Stimulated activated CD8-positive, alpha-beta memory T cell treated with anti-CD3 and anti-CD28 coated beads, Interleukin-7, amount 100 ng/mL, for 48 hours (primary cell): ENCODE measurements around the gene RHOB.
"Not testable (repeated sequence)": the region's sequence is repeated elsewhere in the genome, so short reads cannot be mapped to it uniquely, and the experiment has no call there.

ENCODE experiments used
- DNase-seq, 2 donors: peaks; one replicate each; pipeline ENCODE4 v3.0.0-alpha.2; 2020; ENCODE audit warnings: low read depth in 1 of 2; ENCODE audit errors: extremely low read depth in 1 of 2

Gene RHOB

DNA sequence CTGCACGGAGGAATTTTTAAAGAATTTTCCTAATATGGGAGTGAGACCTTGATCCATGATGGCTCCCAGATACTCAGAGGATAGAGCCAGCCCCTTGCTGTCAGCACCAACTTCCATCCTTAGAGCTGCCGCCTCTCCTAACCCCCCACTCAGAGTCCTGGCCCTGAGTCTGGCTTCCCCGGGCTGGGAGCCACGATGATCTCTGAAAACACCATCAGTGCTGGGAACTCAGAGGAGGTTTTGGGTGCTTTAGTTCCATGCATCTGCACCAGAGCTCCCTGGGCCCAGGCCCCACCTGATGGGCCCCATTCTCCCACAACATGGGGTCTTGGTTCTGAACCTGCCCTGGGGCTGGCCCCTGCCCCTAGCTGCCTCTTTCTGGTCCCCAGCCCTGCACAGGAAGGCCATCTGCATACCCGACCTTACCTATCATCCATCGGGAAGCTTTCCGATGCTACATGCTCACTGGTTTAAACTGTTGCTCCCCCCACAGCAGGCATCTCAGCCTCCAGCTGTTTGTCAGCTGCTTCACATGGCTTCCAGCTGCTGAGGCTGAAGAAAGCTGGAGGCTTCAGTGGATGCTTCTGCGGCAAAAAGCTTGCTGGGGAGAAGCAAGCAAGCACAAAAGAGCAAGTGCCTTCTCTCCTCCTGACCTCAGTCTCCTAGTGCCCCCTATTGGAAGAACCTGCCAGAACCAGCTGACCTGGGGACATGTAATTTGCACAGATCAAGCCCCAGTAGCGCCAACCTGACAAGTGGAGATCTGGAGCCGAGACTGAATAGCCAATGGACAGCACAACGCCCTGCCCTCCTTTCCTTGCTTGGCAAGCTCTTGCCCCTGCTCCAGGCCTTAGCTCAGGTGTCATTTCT is 24.2 kb upstream of the RHOB start:
- no peak for DNase-seq

DNA sequence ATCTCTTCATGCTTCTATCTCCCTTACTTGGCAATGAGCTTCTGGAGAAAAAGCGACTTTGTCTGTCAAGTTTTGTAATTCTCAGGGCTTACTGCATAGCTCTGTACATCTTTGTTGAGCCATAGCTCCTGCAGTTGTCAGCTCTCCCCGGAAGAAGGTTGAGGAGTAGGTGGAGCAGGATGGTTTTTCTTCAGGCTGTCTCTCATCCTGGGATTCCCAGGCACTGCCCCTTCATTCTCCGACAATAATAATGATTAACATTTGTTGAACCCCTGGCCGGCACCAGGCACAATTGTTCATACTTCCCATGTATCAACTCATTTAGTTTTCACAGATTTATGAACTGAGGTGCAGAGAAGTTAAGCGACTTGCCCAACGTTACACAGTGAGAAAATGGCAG is 23.5 kb upstream of the RHOB start:
- no peak for DNase-seq

DNA sequence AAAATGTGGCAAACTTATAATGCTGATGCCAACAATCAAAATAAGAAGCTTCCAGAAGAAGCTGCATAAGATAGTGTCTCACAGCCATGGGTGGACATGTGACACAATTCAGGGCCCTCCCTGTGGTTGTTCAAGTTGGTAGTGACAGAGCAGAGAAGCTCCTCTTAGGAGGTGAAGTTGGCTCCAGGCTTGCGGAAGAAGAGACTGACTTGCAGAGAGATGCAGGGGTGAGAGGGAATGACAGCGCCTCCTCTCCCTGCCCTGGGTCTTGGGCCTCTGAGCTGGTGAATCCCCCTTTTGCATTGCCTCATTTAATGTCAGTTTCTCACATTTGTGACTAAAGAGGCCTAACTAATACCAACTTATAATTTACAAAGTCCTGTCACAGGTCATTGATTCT is 23.0 kb upstream of the RHOB start:
- DNase-seq: no peak

DNA sequence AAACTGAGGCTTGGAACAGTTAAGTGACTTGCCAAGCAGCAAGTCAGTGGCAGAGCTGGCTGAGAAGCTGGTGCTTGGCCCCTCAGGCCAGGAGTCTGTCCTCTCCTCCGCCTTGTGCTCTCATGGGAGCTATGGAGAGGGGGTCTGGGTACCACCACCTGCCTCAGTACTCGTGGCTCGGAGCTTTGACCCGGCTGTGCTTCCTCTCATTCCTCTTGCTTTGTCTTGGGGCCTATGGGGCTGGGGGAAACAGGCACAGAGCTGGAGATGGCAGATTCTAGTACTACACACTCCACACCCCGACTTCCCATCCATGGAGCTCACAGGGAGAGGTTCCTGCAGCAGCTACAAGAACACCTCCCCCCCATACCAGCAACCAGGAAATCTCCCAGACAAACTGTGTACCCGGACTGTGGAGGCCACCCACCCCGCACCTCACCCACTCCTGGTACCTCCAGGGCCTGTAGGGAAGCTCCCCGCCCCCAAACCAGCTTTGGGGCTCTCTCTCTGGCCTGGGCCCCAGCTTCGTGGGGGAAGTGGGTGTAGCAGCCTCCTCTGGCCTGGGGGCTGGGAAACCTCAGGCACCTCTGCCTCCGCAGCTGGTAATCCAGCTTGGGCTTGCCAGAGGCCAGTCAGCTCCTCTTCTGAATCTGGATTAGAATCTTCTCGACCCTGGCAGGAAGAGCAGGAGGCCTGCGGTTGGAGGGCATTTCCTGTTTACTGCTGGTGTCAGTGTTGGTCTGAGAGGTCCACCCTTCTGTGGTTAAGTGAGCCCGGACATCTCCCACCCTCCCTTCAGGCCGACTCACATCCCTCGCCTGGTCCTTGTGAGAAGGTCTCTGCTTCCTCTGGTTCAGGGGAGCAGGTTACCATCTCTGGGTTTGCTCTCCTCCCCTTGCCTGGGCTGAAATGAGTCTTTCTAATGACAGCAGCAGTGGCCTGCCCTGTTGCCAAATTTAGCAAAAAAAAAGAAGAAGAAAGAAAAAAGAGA is 22.3 kb upstream of the RHOB start:
- peak in 1 of 2 donors; percentile 5 for DNase-seq

DNA sequence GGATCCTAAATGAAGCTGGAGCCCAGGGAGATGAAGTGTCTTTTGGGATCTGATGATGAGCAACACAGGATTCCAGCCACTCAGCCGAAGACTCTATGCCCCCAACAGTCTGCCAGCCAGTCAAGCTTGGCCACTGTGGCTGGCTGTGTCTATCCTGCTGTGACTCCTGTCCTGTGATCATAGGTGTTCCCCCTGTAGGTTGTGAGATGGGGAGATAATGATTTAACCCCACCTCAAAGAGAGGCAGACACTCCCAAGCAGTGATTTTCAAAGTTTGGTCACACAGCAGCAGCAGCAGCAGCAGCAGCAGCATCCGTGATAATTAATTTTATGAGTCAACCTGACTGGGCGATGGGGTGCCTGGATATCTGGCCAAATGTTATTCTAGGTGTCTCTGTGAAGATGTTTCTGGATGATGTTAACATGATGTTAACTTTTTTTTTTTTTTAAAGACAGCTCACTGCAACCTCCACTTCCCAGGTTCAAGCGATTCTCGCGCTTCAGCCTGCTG is 21.4 kb upstream of the RHOB start:
- DNase-seq: no peak

DNA sequence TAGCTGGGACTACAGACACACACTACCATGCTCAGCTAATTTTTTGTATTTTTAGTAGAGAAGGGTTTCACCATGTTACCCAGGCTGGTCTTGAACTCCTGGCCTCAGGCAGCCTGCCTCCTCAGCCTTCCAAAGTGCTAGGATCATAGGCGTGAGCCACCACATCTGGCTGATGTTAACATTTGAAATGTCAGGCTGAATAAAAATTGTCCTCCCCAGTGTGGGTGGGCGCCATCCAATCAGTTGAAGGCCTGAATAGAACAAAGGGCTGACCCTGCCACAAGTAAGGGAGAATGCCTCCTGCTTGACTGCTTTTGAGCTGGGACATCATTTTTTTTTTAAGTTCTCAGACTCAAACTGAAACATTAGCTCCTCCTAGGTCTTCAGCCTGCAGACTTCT is 21.0 kb upstream of the RHOB start:
- no peak for DNase-seq

DNA sequence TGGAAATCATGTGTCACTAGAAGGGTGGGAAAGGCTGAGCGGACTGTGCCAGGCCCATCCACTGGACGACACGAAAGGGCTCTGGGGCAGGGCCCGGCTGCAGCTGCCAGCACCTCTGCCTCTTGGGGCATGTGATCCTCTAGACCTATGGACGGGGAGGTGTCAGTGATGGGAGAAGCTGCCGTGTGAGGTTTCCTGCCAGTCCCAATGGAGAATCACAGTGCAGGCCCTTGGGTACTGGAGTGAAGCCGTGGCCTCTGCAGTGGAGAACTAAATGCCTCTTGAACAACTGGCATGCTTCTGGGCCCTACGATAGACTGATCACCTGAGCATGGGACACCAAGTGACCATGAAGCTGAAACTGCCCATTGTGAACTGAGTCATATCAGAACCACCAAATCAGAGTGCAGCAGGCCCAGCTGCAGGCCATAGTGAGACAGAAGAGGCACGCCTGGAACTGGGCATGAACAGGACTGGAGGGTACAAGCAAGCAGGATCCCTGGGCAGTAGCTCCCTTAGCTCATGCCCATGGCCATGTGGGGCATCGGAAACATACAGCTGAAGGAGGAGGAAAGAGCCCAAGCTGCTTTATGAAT is 18.8 kb upstream of the RHOB start:
- DNase-seq: no peak

DNA sequence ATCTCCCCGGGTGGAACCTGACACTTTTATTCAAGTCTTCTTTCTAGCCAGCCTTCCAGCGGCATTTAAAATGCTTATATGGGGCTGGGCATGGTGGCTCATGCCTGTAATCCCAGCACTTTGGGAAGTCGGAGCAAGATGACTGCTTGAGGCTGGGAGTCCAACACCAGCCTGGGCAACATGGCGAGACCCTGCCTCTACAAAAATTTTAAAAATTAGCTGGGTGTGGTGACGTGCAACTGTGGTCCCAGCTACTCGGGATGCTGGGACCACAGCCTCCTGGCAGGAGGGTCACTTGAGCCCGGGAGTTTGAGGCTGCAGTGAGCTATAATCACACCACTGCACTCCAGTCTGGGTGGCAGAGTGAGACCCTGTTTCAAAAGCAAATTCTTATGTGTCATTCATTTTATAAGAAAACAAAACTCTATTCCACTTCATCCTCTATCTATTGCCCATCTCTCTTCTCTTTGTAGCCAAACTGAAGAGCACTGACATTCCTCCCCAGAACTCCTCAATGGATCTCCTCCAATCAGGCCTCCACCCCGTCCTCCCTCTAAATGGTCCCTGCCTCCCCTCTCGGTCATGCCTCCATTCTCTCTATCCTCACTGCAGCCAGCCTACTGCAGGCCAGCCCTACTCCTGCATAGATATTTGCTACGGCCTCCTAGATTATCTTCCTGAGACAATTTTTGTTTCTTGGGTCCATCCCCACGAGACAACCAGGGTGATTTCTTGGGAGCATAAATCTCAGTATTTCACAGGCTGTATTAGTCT is 18.0 kb upstream of the RHOB start:
- DNase-seq: no peak

DNA sequence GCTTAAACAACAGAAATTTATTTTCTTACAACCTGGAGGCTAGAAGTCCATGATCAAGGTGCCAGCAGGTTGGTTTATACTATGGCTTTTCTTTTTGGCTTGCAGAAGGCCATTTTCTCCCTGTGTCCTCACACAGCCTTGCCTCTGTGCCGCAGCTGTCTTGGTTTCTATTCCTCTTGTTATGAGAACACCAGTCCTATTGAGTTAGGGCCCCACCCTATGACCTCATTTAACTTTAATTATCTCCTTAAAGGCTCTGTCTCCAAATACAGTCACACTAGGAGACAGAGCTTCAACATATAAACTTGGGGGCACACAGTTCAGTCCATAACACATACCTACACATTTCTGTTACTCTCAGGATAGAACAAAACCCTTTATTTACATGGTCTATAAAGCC is 17.3 kb upstream of the RHOB start:
- no peak for DNase-seq

DNA sequence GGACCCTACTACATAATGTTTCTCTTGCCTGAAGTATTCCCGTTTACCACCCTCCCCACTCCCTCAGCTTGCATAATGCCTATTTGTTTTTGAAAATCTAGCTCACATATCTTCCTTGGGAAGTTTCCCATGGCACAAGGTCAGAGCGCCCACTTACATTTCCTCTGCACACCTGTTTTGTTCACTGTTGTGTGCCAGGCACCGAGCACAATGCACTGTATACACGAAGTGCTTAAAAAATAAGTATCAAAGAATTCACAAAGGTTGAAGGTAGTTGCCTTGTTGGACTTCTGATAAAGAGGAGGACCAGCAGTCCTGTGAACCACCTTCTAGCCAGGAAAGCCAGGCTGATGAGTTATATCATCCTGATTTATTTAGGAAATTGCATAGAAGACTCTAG is 16.8 kb upstream of the RHOB start:
- no peak for DNase-seq

DNA sequence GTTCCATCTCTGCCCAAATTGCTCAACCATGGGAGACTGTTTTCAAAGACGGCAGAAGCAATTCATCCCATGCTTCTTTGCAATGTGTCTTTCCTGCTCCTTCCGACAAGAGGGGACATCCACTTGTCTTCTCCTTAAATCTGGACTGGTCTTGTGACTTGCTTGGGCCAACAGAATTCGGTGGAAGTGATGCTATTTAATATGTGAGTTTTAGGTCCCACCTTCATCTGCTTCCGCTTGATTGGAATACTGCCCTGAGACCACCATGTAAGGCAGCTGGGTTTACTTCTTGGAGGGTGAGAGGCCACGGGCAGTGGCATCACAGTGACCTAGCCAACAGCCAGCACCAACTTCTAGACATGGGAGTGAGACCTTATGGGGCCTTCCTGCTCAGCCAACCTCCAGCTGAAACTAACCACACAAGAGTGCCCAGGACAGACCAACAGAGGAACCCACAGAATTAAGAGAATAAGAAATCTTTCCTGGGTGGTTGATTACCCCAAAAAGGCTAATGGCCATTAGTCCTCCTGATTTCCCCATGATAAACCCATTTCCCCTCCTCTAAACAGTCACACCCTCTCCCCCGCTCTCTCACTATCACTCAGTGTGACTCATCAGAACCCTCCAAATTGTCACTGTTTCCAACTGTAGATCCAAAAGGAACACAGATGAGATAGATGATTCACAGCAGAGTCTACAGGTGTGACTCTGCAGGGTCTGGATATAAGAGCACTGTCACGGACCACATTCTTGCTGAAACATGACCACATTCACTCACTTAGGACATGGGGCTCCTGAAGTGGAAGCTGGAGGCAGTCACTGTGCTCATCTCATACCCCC is 16.2 kb upstream of the RHOB start:
- no peak for DNase-seq

DNA sequence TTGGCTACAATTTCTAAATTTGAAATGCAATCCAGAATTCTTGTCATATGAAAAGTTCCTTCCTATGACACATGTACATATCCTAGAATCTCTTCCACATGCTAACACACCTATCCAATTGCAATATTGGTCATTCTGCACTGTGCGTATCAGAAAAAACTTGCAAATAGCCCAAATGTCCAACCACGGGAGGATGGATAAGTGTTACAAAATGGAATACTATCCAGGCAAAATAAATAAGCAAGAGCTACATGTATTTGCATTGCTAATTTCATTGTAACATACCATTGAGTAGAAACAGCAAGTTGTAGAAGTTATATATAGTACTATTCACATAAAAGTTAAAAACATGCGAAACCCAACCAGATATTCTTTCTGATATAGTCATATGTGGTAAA is 15.6 kb upstream of the RHOB start:
- DNase-seq: no peak

DNA sequence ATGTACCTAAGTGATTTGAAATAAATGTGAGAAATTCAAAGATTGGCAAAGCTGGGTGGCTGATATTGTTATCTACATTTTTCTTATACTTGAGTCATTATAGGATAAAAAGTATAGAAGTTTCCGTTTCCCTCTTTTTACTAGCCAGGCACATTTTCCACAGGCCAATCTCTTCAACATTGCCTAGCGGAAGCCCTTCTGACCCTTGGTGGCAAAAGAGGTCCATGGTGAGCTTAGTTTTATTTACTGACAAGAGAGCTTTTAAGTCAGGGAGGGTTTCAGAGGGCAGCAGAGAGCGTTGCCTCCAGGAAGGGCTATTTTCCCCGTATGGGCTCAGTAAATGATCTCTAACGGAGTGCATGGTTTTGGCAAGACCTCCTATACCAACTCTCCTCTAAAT is 15.1 kb upstream of the RHOB start:
- DNase-seq: no peak

DNA sequence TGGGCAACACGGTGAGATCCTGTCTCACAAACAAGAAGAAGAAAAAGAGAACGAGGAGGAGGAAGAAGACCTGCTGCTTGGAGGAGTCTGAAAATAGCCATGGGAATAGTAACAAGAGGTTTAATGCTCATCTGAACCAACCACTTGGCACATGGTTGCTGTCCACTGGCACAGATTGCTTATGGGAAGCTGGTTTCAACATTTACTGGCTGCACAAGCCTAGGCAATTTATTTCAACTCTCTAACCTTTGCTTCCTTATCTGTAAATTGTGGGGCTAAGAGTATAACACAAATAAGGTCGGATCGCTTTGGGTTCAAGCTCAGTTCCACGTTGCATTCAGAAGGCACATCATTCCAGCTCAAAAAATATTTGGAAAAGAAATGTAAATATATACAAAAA is 14.2 kb upstream of the RHOB start:
- DNase-seq: no peak

DNA sequence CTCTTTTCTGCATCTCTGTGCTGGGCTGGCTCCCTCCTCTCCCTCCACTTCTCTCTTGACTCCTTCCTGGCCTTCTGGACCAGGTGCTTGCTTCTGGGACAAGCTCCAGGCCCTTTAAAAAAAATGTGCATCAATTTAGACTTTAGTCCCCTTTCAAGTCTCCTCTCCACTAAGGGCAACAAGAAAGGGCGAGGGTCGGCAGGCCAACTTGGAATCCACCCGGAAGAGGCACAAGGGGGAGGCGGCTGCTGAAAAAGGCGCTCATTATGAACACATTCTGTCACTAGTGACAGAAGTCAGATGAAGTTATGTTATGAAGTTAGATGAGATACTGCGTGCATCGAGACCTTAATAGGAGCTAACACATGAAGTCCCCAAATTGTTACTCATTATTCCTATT is 13.6 kb upstream of the RHOB start:
- no peak for DNase-seq

DNA sequence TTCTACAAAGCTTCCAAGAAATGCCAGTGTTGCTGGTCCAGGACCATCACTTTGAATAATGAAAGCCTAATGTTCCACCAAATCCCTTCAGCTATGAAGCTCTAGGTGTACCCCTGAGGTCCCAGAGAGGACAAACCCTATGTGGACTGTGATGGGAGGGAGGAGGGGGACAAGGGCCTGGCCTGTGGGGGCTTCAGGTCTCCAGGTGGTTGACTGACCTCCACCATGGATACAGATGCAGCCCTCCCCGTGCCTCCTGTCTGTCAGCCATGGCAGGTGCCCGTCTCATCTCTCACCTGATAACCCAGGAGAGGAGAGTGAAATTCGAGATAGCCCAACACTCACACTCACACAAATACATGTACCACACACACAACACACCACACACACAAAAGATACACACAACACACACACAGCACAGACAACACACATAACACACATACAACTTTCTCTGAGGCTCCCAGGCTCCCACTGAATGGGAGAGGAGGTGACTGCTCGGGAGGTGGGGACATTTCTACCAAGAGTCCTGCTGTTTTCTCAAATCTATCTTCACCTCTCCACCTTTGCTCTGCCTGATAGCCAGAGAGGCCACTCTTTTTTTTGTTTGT is 12.8 kb upstream of the RHOB start:
- DNase-seq: no peak

DNA sequence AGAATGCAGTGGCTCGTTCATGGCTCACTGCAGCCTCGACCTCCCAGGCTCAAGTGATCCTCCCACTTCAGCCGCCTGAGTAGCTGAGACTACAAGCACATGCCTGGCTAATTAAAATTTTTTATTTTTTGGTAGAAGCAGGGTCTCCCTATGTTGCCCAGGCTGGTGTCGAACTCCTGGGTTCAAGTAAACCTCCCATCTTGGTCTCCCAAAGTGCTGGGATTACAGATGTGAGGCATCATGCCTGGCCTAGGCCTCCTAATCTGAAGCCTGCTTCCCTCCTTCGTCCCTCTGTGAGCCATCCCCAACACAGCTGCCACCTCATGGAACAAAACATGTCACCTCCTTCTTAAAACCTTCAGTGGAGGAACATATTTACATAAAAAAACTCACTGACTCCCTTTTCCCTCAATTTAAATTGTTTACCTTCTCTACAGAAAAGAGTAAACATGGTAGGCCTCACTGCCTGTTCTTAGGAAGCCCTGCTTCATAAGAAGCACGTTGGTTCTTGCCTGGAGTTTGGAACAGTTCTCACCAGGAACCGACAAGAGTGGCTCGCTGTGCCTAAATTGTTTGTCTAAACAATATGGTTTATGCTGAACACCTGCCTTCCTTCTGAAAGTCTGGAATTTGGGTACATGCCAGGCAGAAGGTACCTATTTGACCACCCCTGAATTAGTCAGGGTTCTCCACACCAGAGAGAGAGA is 12.1 kb upstream of the RHOB start:
- DNase-seq: no peak

DNA sequence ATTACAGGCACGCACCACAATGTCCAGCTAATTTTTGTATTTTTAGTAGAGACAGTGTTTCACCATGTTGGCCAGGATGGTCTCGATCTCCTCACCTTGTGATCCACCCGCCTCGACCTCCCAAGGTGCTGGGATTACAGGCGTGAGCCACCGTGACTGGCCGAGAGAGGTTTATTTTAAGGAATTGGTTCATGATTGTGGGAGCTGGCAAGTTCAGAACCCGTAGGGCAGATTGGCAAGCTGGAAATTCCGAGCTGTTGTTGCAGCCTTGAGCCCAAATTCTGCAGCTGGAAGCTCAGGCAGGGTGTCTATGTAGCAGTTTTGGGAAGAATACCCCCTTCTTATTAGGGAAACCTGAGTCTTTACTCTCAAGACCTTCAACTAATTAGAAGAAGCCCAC is 11.4 kb upstream of the RHOB start:
- not testable (repeated sequence) for DNase-seq
